Natural killer cell (primary cell): ENCODE data around the gene PRKN. TPM values are rescaled to one million over a fixed set of nuclear protein-coding genes. Genes with fewer than 3 reads are reported as not detected.

ENCODE experiments used
- ATAC-seq, 3 donors: fragments of 150-1000 bp in 2 of 3; fragments of 200-7000 bp in 1 of 3; cut with Tn5 transposase; 1 replicate in 1 of 3; 2 replicates in 2 of 3; pipeline ENCODE4 v1.10.0; 2021; ENCODE audit warnings: mild to moderate bottlenecking in 2 of 3, moderate library complexity in 2 of 3
- DNase-seq, 2 donors: peaks; one replicate each; pipeline versions ENCODE4 v3.0.0 to v3.0.0-alpha.2; 2013 to 2021; ENCODE audit warnings: mixed read lengths in 1 of 2
- H3K27ac ChIP-seq: one replicate; pipeline ENCODE4 v1.5.1; 2013; ENCODE audit warnings: mild to moderate bottlenecking, low read length
- H3K27me3 ChIP-seq: one replicate; pipeline ENCODE4 v1.6.1; 2013; ENCODE audit warnings: low read length; ENCODE audit not compliant: control insufficient read depth, insufficient read depth
- H3K36me3 ChIP-seq: one replicate; pipeline ENCODE4 v1.6.1; 2013; ENCODE audit warnings: low read length; ENCODE audit not compliant: control insufficient read depth, insufficient read depth
- H3K4me1 ChIP-seq: one replicate; pipeline ENCODE4 v1.6.1; 2013; ENCODE audit warnings: low read length; ENCODE audit not compliant: control insufficient read depth, insufficient read depth
- H3K4me3 ChIP-seq: one replicate; pipeline ENCODE4 v1.5.1; 2013; ENCODE audit warnings: low read length
- H3K9me3 ChIP-seq: one replicate; pipeline ENCODE4 v1.6.1; 2013; ENCODE audit warnings: low read length; ENCODE audit not compliant: control insufficient read depth, insufficient read depth
- H3K27ac Mint-ChIP-seq, 2 donors: one replicate each; pipeline ENCODE4 v1.8.0; 2022; ENCODE audit warnings: mild to moderate bottlenecking in 2 of 2, mixed read lengths in 2 of 2, moderate library complexity in 1 of 2
- H3K27me3 Mint-ChIP-seq, 2 donors: one replicate each; pipeline ENCODE4 v1.8.0; 2022; ENCODE audit warnings: low read depth in 2 of 2, mixed read lengths in 2 of 2
- H3K36me3 Mint-ChIP-seq: one replicate; pipeline ENCODE4 v1.8.0; 2022; ENCODE audit warnings: mixed read lengths
- H3K4me1 Mint-ChIP-seq, 2 donors: one replicate each; pipeline ENCODE4 v1.8.0; 2022; ENCODE audit warnings: mixed read lengths in 2 of 2
- H3K4me3 Mint-ChIP-seq: one replicate; pipeline ENCODE4 v1.8.0; 2022; ENCODE audit warnings: mild to moderate bottlenecking, moderate library complexity, mixed read lengths
- H3K9me3 Mint-ChIP-seq, 2 donors: one replicate each; pipeline ENCODE4 v1.8.0; 2022; ENCODE audit warnings: mixed read lengths in 2 of 2
- WGBS: methylation state at CpG from one replicate; pipeline ENCODE4 v1.1.7; 2013; ENCODE audit warnings: missing lambda C conversion rate; ENCODE audit not compliant: insufficient coverage; 5-methylcytosine and 5-hydroxymethylcytosine counted together
- intact Hi-C: fragments of 100-400 bp; cut with micrococcal nuclease; formaldehyde crosslinking; loops from one replicate; pipeline ENCODE4 v1.14.2; 2022
- total RNA-seq, 4 donors: library from RNA; stranded (reverse); fragments of 120-200 nt in 1 of 4; gene quantifications; one replicate each; pipeline versions ENCODE4 v1.2.3 to v1.2.4, GENCODE V29; 2013 to 2022
- TF ChIP-seq, protein P1 (sequence below): fragments of 200-600 bp; IDR thresholded peaks from one replicate; pipeline ENCODE4 v1.8.0; 2022; ENCODE audit warnings: antibody characterized with exemption

The PRKN gene
- total RNA-seq, 3 donors from 2014 or later (not counting 1 experiment from before 2014, with no cell fraction given), result 1.4 to 1.9 (median 1.9) TPM

DNA sequence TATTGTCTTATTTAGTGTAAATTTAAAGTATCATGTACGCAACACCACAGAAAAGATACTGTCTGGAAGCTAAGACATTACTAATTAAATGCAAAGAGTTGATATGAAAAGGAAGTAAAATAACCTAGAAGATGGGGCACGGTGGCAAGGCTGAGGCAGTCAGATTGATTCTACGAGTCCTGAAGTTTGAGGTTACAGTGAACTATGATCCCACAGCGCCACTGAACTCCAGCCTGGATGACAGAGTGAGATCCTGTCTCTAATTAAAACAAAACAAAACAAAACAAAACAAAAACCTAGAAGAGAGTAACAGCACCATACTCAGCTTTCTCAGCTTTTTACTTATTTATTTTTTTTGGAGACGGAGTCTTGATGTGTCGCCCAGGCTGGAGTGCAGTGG, 199.0 kb downstream of the PRKN start:
- Histone ChIP-seq H3K9me3 (peaks cover 6% of the 10 kb centered on the region), H3K27me3 (no peaks in the 10 kb centered on the region), H3K36me3 (no peaks in the 10 kb centered on the region), H3K4me1 (no peaks in the 10 kb centered on the region), H3K4me3 (no peak overlapping the region), H3K27ac (no peak overlapping the region)
- intact Hi-C loops, result no loop called here
- Mint-ChIP-seq H3K4me3 (no peak overlapping the region), H3K27me3 (no peaks in the 10 kb centered on the region), H3K36me3 (no peaks in the 10 kb centered on the region), H3K9me3 (peaks cover 6% of the 10 kb centered on the region in 2 donors), H3K27ac (no peak overlapping the region), H3K4me1 (no peaks in the 10 kb centered on the region)
- DNase-seq (no peak), ATAC-seq (no peak)
- TF ChIP-seq, protein P1, sequence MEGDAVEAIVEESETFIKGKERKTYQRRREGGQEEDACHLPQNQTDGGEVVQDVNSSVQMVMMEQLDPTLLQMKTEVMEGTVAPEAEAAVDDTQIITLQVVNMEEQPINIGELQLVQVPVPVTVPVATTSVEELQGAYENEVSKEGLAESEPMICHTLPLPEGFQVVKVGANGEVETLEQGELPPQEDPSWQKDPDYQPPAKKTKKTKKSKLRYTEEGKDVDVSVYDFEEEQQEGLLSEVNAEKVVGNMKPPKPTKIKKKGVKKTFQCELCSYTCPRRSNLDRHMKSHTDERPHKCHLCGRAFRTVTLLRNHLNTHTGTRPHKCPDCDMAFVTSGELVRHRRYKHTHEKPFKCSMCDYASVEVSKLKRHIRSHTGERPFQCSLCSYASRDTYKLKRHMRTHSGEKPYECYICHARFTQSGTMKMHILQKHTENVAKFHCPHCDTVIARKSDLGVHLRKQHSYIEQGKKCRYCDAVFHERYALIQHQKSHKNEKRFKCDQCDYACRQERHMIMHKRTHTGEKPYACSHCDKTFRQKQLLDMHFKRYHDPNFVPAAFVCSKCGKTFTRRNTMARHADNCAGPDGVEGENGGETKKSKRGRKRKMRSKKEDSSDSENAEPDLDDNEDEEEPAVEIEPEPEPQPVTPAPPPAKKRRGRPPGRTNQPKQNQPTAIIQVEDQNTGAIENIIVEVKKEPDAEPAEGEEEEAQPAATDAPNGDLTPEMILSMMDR, result no peak
- 85% methylated on average over 6 of the region's 6 CpGs for WGBS

DNA sequence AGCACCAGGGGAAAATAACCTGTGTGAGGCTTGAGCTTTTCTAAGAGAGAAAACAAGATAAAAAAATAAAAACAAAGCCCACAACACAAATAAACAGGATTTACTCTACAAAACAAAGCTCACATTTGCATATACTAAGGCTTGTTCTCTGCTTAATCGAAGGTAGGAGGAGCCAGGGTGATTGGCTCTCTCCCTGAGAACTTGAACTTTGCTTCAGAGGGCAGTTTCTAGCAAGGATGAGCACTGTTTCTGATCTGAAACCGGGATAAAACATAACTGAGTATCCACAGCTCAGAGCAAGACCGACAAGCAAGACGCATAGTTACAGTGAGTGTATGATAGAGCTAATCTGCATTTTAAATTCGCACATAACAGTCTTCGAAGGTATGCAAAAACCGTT, 200.6 kb downstream of the PRKN start:
- 84% methylated on average over 6 of the region's 7 CpGs for WGBS
- Mint-ChIP-seq H3K27me3 (no peaks in the 10 kb centered on the region), H3K4me1 (no peaks in the 10 kb centered on the region), H3K36me3 (no peaks in the 10 kb centered on the region), H3K9me3 (peaks cover 10% of the 10 kb centered on the region in 2 donors), H3K4me3 (no peak overlapping the region), H3K27ac (no peak overlapping the region)
- Histone ChIP-seq H3K27ac (no peak overlapping the region), H3K4me3 (no peak overlapping the region), H3K9me3 (peaks cover 8% of the 10 kb centered on the region), H3K4me1 (no peaks in the 10 kb centered on the region), H3K36me3 (no peaks in the 10 kb centered on the region), H3K27me3 (no peaks in the 10 kb centered on the region)
- TF ChIP-seq, protein P1, result no peak
- intact Hi-C loops, result no loop called here
- no peak for ATAC-seq
- DNase-seq, result no peak

DNA sequence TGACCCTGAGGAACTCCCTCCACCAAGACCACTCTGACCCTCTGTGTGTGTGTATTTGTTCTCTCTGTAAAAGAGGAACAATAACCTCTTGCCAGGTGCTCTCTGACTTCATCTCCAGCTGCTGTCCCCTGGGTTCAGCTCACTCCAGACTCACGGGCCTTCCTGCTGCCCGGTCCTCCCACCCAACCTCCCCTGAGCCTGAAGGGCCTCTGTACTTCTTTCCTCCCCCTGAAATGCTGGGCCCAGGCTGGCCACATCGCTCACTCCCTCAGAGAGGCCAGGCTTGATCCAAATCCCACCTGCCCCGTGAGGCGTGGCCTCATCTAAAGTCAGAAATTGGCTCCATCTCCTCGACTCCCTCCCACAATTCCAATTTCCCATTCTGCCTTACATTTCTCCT, 202.4 kb downstream of the PRKN start:
- H3K27me3 Mint-ChIP-seq, result no peaks in the 10 kb centered on the region
- Histone ChIP-seq H3K27me3 (no peaks in the 10 kb centered on the region), H3K27ac (no peak overlapping the region), H3K9me3 (peaks cover 8% of the 10 kb centered on the region), H3K4me1 (no peaks in the 10 kb centered on the region), H3K4me3 (no peak overlapping the region), H3K36me3 (no peaks in the 10 kb centered on the region)
- DNase-seq, result no peak
- H3K9me3 Mint-ChIP-seq, result peaks cover 10% of the 10 kb centered on the region in 2 donors
- intact Hi-C loops, result no loop called here
- TF ChIP-seq, protein P1, result no peak
- 87% methylated on average over 6 of the region's 6 CpGs for WGBS
- H3K36me3 Mint-ChIP-seq, result no peaks in the 10 kb centered on the region
- no peak overlapping the region for H3K4me3 Mint-ChIP-seq
- no peak overlapping the region for H3K27ac Mint-ChIP-seq
- no peak for ATAC-seq
- no peaks in the 10 kb centered on the region for H3K4me1 Mint-ChIP-seq

DNA sequence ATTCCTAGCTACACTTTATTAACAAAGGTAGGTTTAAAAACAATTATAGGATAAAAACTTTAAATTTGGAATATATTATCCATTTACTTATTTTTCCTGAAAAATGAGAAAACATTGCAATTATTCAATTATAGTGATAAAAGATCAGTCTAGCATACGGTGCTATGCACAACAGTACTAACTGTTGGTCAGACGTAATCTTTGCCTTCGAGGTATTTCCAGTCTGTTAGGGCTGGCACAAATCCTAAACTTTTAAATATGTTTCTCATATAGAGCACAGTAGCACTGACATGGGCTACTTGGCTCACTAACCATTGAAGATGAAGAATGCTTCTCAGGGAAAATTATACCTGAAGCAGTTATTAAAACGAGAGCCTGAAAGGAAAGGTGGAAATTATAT, 214.8 kb downstream of the PRKN start:
- no peak overlapping the region for H3K4me3 Mint-ChIP-seq
- Histone ChIP-seq H3K27me3 (no peaks in the 10 kb centered on the region), H3K9me3 (no peaks in the 10 kb centered on the region), H3K4me3 (no peak overlapping the region), H3K36me3 (no peaks in the 10 kb centered on the region), H3K27ac (no peak overlapping the region), H3K4me1 (no peaks in the 10 kb centered on the region)
- no peaks in the 10 kb centered on the region for H3K27me3 Mint-ChIP-seq
- WGBS, result 93% methylated on average over 4 of the region's 4 CpGs
- intact Hi-C loops, result no loop called here
- H3K27ac Mint-ChIP-seq, result no peak overlapping the region
- H3K9me3 Mint-ChIP-seq, result peaks cover 11 to 13% of the 10 kb centered on the region in 2 donors
- TF ChIP-seq, protein P1, result no peak
- DNase-seq (no peak), ATAC-seq (no peak)
- H3K4me1 Mint-ChIP-seq, result no peaks in the 10 kb centered on the region
- no peaks in the 10 kb centered on the region for H3K36me3 Mint-ChIP-seq
